ENCODE measurements around the gene COL27A1. TPM values are rescaled to one million over a fixed set of nuclear protein-coding genes. Genes with fewer than 3 reads are reported as not detected.
A peak's percentile ranks its signal among the peaks of the same experiment; 100 is the strongest.

COL27A1 gene
- total RNA-seq, 1 donor from 2014 or later: 48.5 TPM

GRCh38 chr9:114344188-114344566, 188.8 kb downstream of the COL27A1 start:
- Mint-ChIP-seq H3K27me3 (ENCODE audit: low read depth) (no peaks in the 10 kb centered on the region), H3K4me1 (ENCODE audit: low read depth) (peaks cover 14% of the 10 kb centered on the region), H3K27ac (ENCODE audit: unreplicated experiment) (no peak overlapping the region), H3K9me3 (ENCODE audit: low read depth) (no peaks in the 10 kb centered on the region), H3K4me3 (ENCODE audit: unreplicated experiment) (no peak overlapping the region), H3K36me3 (ENCODE audit: low read depth) (peaks cover 52% of the 10 kb centered on the region)
- no peak for TF ChIP-seq CTCF (IDR thresholded peaks at IDR 0.05)
- DNase-seq (ENCODE audit: low spot score): peak; percentile 50

- H3K27me3 Mint-ChIP-seq (ENCODE audit: low read depth): no peaks in the 10 kb centered on the region
- no peak overlapping the region for H3K4me3 Mint-ChIP-seq (ENCODE audit: unreplicated experiment)
- no peak for TF ChIP-seq CTCF (IDR thresholded peaks at IDR 0.05)
- H3K4me1 Mint-ChIP-seq (ENCODE audit: low read depth): peaks cover 19% of the 10 kb centered on the region
- H3K27ac Mint-ChIP-seq (ENCODE audit: unreplicated experiment): no peak overlapping the region
- H3K36me3 Mint-ChIP-seq (ENCODE audit: low read depth): peaks cover 54% of the 10 kb centered on the region
- no peak for DNase-seq (ENCODE audit: low spot score)
- no peaks in the 10 kb centered on the region for H3K9me3 Mint-ChIP-seq (ENCODE audit: low read depth)
These were observed 189.4 kb downstream of the COL27A1 start for GRCh38 chr9:114344692-114345091.

DNA sequence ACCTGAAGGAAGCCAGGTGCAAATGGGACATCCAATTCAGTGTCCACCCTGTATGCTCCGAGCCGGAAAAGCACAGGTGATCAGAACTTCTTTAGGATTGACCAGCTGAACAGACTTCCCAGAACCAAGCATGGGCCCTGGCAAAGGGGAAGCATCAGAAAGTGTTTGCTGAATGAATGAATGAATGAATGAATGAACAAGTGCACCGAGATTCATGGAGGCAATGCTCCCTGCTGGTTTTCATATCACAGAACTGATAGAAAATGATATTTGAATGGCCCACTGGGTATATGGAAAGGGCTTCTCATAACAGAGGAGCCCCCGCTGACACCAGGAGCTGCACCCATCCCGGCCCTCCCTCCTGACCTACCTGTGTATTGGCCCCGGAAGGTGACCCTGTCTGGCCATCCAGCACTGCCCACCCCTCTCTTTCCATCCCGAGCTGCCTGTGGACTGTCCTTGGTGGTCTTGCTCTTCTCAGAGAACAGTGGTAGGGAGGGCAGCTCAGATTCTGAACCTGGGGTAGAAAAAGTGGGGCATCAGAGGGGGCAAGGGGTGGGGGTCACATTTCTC, 190.2 kb downstream of the COL27A1 start:
- H3K27ac Mint-ChIP-seq (ENCODE audit: unreplicated experiment): no peak overlapping the region
- H3K9me3 Mint-ChIP-seq (ENCODE audit: low read depth): no peaks in the 10 kb centered on the region
- peak; percentile 65 for DNase-seq (ENCODE audit: low spot score)
- H3K36me3 Mint-ChIP-seq (ENCODE audit: low read depth): peaks cover 58% of the 10 kb centered on the region
- peaks cover 28% of the 10 kb centered on the region for H3K4me1 Mint-ChIP-seq (ENCODE audit: low read depth)
- H3K27me3 Mint-ChIP-seq (ENCODE audit: low read depth): no peaks in the 10 kb centered on the region
- no peak overlapping the region for H3K4me3 Mint-ChIP-seq (ENCODE audit: unreplicated experiment)
- no peak for TF ChIP-seq CTCF (IDR thresholded peaks at IDR 0.05)

DNA sequence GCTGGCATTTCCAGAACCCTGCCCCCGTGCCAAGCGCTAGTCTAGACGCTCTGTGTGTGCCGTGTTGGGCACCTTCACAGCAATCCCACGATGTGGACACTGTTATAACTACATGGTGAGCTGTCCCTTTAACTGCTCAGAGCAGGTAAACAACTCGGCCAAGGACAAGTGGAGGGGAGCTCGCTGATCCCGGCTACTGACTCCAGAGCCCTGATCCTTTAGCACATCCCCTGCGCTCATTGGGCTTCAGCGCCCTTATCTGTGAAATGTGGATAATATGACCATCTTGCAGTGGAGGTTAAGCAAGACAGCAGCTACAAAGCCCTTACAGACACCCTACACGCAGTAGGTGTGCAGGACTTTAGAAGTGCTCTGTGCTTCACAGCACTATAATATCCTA, 190.8 kb downstream of the COL27A1 start:
- Mint-ChIP-seq H3K27ac (ENCODE audit: unreplicated experiment) (no peak overlapping the region), H3K4me3 (ENCODE audit: unreplicated experiment) (no peak overlapping the region), H3K36me3 (ENCODE audit: low read depth) (peaks cover 58% of the 10 kb centered on the region), H3K9me3 (ENCODE audit: low read depth) (no peaks in the 10 kb centered on the region), H3K27me3 (ENCODE audit: low read depth) (no peaks in the 10 kb centered on the region), H3K4me1 (ENCODE audit: low read depth) (peaks cover 28% of the 10 kb centered on the region)
- DNase-seq (ENCODE audit: low spot score): peak; percentile 36
- TF ChIP-seq CTCF (IDR thresholded peaks at IDR 0.05): no peak

GRCh38 chr9:114347675-114348074, 192.3 kb downstream of the COL27A1 start:
- TF ChIP-seq CTCF (IDR thresholded peaks at IDR 0.05): no peak
- H3K4me3 Mint-ChIP-seq (ENCODE audit: unreplicated experiment): no peak overlapping the region
- H3K27ac Mint-ChIP-seq (ENCODE audit: unreplicated experiment): no peak overlapping the region
- peak; percentile 88 for DNase-seq (ENCODE audit: low spot score)
- H3K9me3 Mint-ChIP-seq (ENCODE audit: low read depth): no peaks in the 10 kb centered on the region
- no peaks in the 10 kb centered on the region for H3K27me3 Mint-ChIP-seq (ENCODE audit: low read depth)
- peaks cover 49% of the 10 kb centered on the region for H3K36me3 Mint-ChIP-seq (ENCODE audit: low read depth)
- peaks cover 31% of the 10 kb centered on the region for H3K4me1 Mint-ChIP-seq (ENCODE audit: low read depth)

Data from chondrocyte (in vitro differentiated cells).